ENCODE results near the gene NOS1AP.

DNA sequence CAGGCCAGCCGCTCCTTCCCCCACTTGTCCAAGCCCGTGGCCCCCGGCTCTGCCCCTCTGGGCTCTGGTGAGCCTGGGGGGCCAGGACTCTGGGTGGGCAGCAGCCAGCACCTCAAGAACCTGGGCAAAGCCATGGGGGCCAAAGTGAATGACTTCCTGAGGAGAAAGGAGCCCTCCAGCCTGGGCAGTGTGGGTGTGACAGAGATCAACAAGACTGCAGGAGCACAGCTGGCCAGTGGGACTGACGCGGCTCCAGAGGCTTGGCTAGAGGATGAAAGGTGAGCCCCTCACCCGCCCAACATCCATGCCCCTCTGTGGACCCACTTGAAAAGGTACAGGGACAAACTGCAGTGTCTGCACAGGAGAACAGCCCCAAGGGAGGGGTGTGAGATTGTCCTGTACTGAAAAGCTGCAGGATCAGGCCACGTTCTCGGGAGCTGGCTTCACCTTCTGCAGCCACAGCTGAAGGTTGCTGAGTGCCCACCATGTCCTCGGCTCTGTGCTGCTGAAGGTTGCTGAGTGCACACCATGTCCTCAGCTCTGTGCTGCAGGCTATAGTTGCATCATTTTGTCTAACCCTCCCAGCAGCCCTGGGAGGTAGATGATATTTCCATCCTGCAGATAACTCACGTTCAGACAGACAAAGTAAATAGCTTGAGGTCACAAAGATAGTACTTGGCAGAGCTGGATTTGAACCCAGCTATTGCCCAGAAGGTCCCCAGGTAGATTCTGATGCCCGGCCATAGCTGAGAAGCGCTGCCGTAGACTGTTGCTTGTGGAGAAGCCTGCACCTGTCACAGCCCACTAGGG lies 312.7 kb downstream of the NOS1AP start:
- TF ChIP-seq, protein P1, sequence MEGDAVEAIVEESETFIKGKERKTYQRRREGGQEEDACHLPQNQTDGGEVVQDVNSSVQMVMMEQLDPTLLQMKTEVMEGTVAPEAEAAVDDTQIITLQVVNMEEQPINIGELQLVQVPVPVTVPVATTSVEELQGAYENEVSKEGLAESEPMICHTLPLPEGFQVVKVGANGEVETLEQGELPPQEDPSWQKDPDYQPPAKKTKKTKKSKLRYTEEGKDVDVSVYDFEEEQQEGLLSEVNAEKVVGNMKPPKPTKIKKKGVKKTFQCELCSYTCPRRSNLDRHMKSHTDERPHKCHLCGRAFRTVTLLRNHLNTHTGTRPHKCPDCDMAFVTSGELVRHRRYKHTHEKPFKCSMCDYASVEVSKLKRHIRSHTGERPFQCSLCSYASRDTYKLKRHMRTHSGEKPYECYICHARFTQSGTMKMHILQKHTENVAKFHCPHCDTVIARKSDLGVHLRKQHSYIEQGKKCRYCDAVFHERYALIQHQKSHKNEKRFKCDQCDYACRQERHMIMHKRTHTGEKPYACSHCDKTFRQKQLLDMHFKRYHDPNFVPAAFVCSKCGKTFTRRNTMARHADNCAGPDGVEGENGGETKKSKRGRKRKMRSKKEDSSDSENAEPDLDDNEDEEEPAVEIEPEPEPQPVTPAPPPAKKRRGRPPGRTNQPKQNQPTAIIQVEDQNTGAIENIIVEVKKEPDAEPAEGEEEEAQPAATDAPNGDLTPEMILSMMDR (conservative IDR thresholded peaks at IDR 0.05 in 1 of 2, IDR thresholded peaks at IDR 0.05 in 1 of 2; ENCODE audit: extremely low read depth in 1 of 2, insufficient read depth in 1 of 2, low read depth in 1 of 2, low read length in 2 of 2) = no peak
- no peak for TF ChIP-seq EZH2 (IDR thresholded peaks at IDR 0.05; ENCODE audit: borderline replicate concordance, low read length)
